Mucosa of gallbladder (tissue), 1 donor: ENCODE results near the gene GRPR. TPM values are rescaled to one million over a fixed set of nuclear protein-coding genes. Genes with fewer than 3 reads are reported as not detected.
A peak's percentile ranks its signal among the peaks of the same experiment; 100 is the strongest.

Source experiments
- DNase-seq: peaks from one replicate; pipeline ENCODE4 v3.0.0-alpha.2; 2020; ENCODE audit warnings: low spot score
- total RNA-seq: library from RNA; stranded (reverse); gene quantifications from one replicate; pipeline ENCODE4 v1.2.1, GENCODE V29; 2021
- donor health status: DM: no; HTN: no; CAD: no.

The GRPR gene
- not detected for total RNA-seq

GRCh38 chrX:16123222-16123786 lies at the start of gene GRPR:
GRPR (plus strand) TSS chrX:16123565; CDS start chrX:16123954, 389 bp downstream.
- peak; percentile 82 for DNase-seq

GRCh38 chrX:16075087-16075486 lies 48.3 kb upstream of the GRPR start:
- DNase-seq: no peak

GRCh38 chrX:16076834-16077233 lies 46.5 kb upstream of the GRPR start:
- no peak for DNase-seq

- DNase-seq: no peak
Observed at GRCh38 chrX:16077811-16078210, 45.6 kb upstream of the GRPR start.

GRCh38 chrX:16081357-16081756 lies 42.0 kb upstream of the GRPR start:
- no peak for DNase-seq

GRCh38 chrX:16082470-16083085 lies 40.8 kb upstream of the GRPR start:
- no peak for DNase-seq

GRCh38 chrX:16087076-16087475 lies 36.3 kb upstream of the GRPR start:
- DNase-seq: peak; percentile 11

GRCh38 chrX:16089086-16089485 lies 34.3 kb upstream of the GRPR start:
- no peak for DNase-seq

- no peak for DNase-seq
Observed at GRCh38 chrX:16096141-16096540, 27.2 kb upstream of the GRPR start.

GRCh38 chrX:16100673-16101072 lies 22.7 kb upstream of the GRPR start:
- DNase-seq: no peak

GRCh38 chrX:16101581-16101980 lies 21.8 kb upstream of the GRPR start:
- DNase-seq: no peak

GRCh38 chrX:16103625-16104024 lies 19.7 kb upstream of the GRPR start:
- DNase-seq: no peak

GRCh38 chrX:16112428-16112827 lies 10.9 kb upstream of the GRPR start:
- DNase-seq: no peak

GRCh38 chrX:16113978-16114565 lies 9.3 kb upstream of the GRPR start:
- DNase-seq: no peak

- no peak for DNase-seq
Observed at GRCh38 chrX:16114611-16115010, 8.8 kb upstream of the GRPR start.

GRCh38 chrX:16119353-16120220 lies 3.8 kb upstream of the GRPR start:
- DNase-seq: no peak

GRCh38 chrX:16120431-16120830 lies 2.9 kb upstream of the GRPR start:
- no peak for DNase-seq

GRCh38 chrX:16124201-16124600 lies 836 bp downstream of the GRPR start:
- DNase-seq: no peak

GRCh38 chrX:16125520-16126149 lies 2.3 kb downstream of the GRPR start:
- DNase-seq: no peak

- DNase-seq: no peak
Observed at GRCh38 chrX:16130707-16131106, 7.3 kb downstream of the GRPR start.

GRCh38 chrX:16134936-16135335 lies 11.6 kb downstream of the GRPR start:
- DNase-seq: no peak

GRCh38 chrX:16136080-16136479 lies 12.7 kb downstream of the GRPR start:
- DNase-seq: no peak
